ENCODE data around the gene SSNA1.

DNA sequence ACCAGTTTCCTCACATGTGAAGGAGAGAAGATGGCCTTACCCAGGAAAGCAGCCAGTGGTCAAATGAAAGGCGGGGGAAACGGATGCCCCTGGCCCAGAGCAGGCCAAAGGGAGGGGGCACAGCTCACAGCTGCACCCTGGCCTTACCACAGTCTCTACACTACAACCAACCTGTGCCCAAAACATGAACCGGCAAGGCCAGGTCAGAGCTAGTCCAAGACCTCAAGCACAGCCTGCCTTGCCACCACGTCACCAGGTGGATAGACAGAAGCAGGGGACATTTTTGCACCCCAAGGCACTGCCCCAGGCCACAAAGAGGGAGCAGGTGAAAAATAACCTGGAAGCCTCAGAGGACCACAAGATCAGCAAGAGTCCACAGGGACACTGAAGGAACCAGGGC is 45.0 kb upstream of the SSNA1 start:
- TF ChIP-seq, protein P1, sequence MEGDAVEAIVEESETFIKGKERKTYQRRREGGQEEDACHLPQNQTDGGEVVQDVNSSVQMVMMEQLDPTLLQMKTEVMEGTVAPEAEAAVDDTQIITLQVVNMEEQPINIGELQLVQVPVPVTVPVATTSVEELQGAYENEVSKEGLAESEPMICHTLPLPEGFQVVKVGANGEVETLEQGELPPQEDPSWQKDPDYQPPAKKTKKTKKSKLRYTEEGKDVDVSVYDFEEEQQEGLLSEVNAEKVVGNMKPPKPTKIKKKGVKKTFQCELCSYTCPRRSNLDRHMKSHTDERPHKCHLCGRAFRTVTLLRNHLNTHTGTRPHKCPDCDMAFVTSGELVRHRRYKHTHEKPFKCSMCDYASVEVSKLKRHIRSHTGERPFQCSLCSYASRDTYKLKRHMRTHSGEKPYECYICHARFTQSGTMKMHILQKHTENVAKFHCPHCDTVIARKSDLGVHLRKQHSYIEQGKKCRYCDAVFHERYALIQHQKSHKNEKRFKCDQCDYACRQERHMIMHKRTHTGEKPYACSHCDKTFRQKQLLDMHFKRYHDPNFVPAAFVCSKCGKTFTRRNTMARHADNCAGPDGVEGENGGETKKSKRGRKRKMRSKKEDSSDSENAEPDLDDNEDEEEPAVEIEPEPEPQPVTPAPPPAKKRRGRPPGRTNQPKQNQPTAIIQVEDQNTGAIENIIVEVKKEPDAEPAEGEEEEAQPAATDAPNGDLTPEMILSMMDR (IDR thresholded peaks at IDR 0.05) = no peak
- TF ChIP-seq POLR2A (IDR thresholded peaks at IDR 0.05) = no peak

Data from breast epithelium (tissue), 3 donors.